T-cell (primary cell): ENCODE results near the gene TUB. TPM values are rescaled to one million over a fixed set of nuclear protein-coding genes. Genes with fewer than 3 reads are reported as not detected.

Experiments used
- ATAC-seq, 4 experiments: fragments of 200-7000 bp in 3 of 4; fragments of 150-1000 bp in 1 of 4; cut with Tn5 transposase; replicated peaks in 1 of 4; 1 replicate in 3 of 4; 2 replicates in 1 of 4; pipeline ENCODE4 v1.10.0; 2021; ENCODE audit warnings: moderate library complexity in 3 of 4, mild to moderate bottlenecking in 2 of 4, moderate number of reproducible peaks in 1 of 4
- CTCF ChIA-PET, 2 donors: fragments of 300-600 bp; sonication (Branson Sonifier 250); formaldehyde crosslinking; loops; one replicate each; lab custom pipeline; 2022; ENCODE audit warnings: antibody characterized with exemption in 2 of 2; lab: Charles Lee
- POLR2A ChIA-PET, 2 donors: fragments of 300-600 bp; sonication (Branson Sonifier 250); formaldehyde crosslinking; loops; one replicate each; lab custom pipeline; 2022; ENCODE audit warnings: antibody characterized with exemption in 2 of 2; lab: Charles Lee
- DNase-seq, 35 experiments: peaks; one replicate each; pipeline versions ENCODE4 v3.0.0 to v3.0.0-alpha.2; 2013 to 2023
- H3K27ac ChIP-seq: one replicate; pipeline ENCODE4 v1.5.1; 2013; ENCODE audit warnings: low read length
- H3K27me3 ChIP-seq, 2 experiments: replicated peaks in 1 of 2; 1 replicate in 1 of 2; 2 replicates in 1 of 2; pipeline versions ENCODE4 v1.6.1 to v1.7.0; 2013; ENCODE audit warnings: low read length in 1 of 2, mixed read lengths in 1 of 2; ENCODE audit not compliant: control insufficient read depth in 2 of 2, insufficient read depth in 2 of 2; ENCODE audit errors: extremely low read depth in 1 of 2
- H3K36me3 ChIP-seq, 2 donors: 1 replicate in 1 of 2; 2 replicates in 1 of 2; pipeline versions ENCODE4 v1.6.1 to v1.7.0; 2013; ENCODE audit warnings: low read length in 1 of 2; ENCODE audit not compliant: control insufficient read depth in 2 of 2, insufficient read depth in 1 of 2; ENCODE audit errors: extremely low read depth in 1 of 2
- H3K4me1 ChIP-seq, 2 experiments: 1 replicate in 1 of 2; 2 replicates in 1 of 2; pipeline versions ENCODE4 v1.6.1 to v1.7.0; 2013; ENCODE audit warnings: low read length in 2 of 2, mixed read lengths in 1 of 2; ENCODE audit not compliant: insufficient read depth in 2 of 2, control insufficient read depth in 1 of 2; ENCODE audit errors: extremely low read depth in 1 of 2
- H3K4me3 ChIP-seq, 2 donors: 1 replicate in 1 of 2; 2 replicates in 1 of 2; pipeline versions ENCODE4 v1.5.1 to v1.7.0; 2013; ENCODE audit warnings: mild to moderate bottlenecking in 2 of 2, low read length in 1 of 2, moderate library complexity in 1 of 2; ENCODE audit not compliant: control insufficient read depth in 1 of 2; ENCODE audit errors: extremely low read depth in 1 of 2
- H3K9me3 ChIP-seq: 2 replicates; pipeline ENCODE4 v1.7.0; 2013
- H3K27ac Mint-ChIP-seq, 2 donors: one replicate each; pipeline ENCODE4 v1.8.0; 2020 to 2021; ENCODE audit warnings: mild to moderate bottlenecking in 2 of 2, mixed read lengths in 2 of 2
- H3K27me3 Mint-ChIP-seq, 2 donors: one replicate each; pipeline ENCODE4 v1.8.0; 2021 to 2022; ENCODE audit warnings: mixed read lengths in 2 of 2
- H3K36me3 Mint-ChIP-seq: one replicate; pipeline ENCODE4 v1.8.0; 2021; ENCODE audit warnings: mixed read lengths
- H3K4me1 Mint-ChIP-seq, 3 donors: one replicate each; pipeline ENCODE4 v1.8.0; 2020 to 2022; ENCODE audit warnings: mixed read lengths in 3 of 3, mild to moderate bottlenecking in 1 of 3
- H3K4me3 Mint-ChIP-seq, 3 donors: one replicate each; pipeline ENCODE4 v1.8.0; 2020 to 2022; ENCODE audit warnings: mild to moderate bottlenecking in 3 of 3, mixed read lengths in 3 of 3, moderate library complexity in 3 of 3
- H3K9me3 Mint-ChIP-seq, 3 donors: one replicate each; pipeline ENCODE4 v1.8.0; 2020 to 2022; ENCODE audit warnings: mixed read lengths in 3 of 3
- WGBS: methylation state at CpG from one replicate; pipeline ENCODE4 v1.1.5; 2013; ENCODE audit warnings: missing lambda C conversion rate; ENCODE audit not compliant: insufficient coverage; 5-methylcytosine and 5-hydroxymethylcytosine counted together
- total RNA-seq, 35 experiments: library from RNA in 6 of 35; stranded (reverse) in 6 of 35; fragments of 120-200 nt in 1 of 35; gene quantifications; one replicate each; pipeline versions ENCODE4 v1.2.1 to v1.2.4 and lab custom pipeline; 2013 to 2026

TUB gene
- total RNA-seq, 5 donors from 2014 or later (not counting 1 experiment from before 2014, with no cell fraction given), result 0.05 to 0.33 (median 0.19) TPM

- H3K27me3 ChIP-seq, result peaks cover 0 to 8% of the 10 kb centered on the region in 2 experiments
- peaks cover 0 to 31% of the 10 kb centered on the region in 2 donors for H3K36me3 ChIP-seq
- H3K9me3 Mint-ChIP-seq, result peaks cover under 1 to 4% (median 3%) of the 10 kb centered on the region in 3 donors
- ChIA-PET CTCF (interaction anchor here in 1 of 2 donors (1.2 kb wide), 1 partner anchor 10 kb away, joined by 7 read pairs; no protein-coding TSS in a partner anchor), POLR2A (no interaction called here)
- peaks cover 0 to under 1% of the 10 kb centered on the region in 2 donors for H3K27me3 Mint-ChIP-seq
- no peak overlapping the region for H3K4me3 ChIP-seq
- DNase-seq (no peak), ATAC-seq (no peak)
- H3K4me1 ChIP-seq, result no peaks in the 10 kb centered on the region
- H3K27ac Mint-ChIP-seq, result no peak overlapping the region
- no peaks in the 10 kb centered on the region for H3K9me3 ChIP-seq
- H3K27ac ChIP-seq, result no peak overlapping the region
- no peak overlapping the region for H3K4me3 Mint-ChIP-seq
- no peaks in the 10 kb centered on the region for H3K4me1 Mint-ChIP-seq
- peaks cover 24% of the 10 kb centered on the region for H3K36me3 Mint-ChIP-seq
Measured at GRCh38 chr11:8109675-8110074, 28.7 kb downstream of the TUB start.

- Histone ChIP-seq H3K4me3 (no peak overlapping the region), H3K4me1 (no peaks in the 10 kb centered on the region), H3K9me3 (no peaks in the 10 kb centered on the region), H3K27ac (no peak overlapping the region), H3K36me3 (peaks cover 0 to 31% of the 10 kb centered on the region in 2 donors), H3K27me3 (peaks cover 0 to 8% of the 10 kb centered on the region in 2 experiments)
- peaks cover 6 to 9% (median 8%) of the 10 kb centered on the region in 3 donors for H3K9me3 Mint-ChIP-seq
- peaks cover 0 to 4% of the 10 kb centered on the region in 2 donors for H3K27me3 Mint-ChIP-seq
- no peak overlapping the region for H3K4me3 Mint-ChIP-seq
- H3K4me1 Mint-ChIP-seq, result no peaks in the 10 kb centered on the region
- peaks cover 29% of the 10 kb centered on the region for H3K36me3 Mint-ChIP-seq
- POLR2A ChIA-PET, result no interaction called here
- CTCF ChIA-PET, result interaction anchor here in 1 of 2 donors (1.2 kb wide), 1 partner anchor 11 kb away, joined by 7 read pairs; no protein-coding TSS in a partner anchor
- WGBS, result 81% methylated on average over 4 of the region's 4 CpGs
- ATAC-seq, result no peak
- no peak overlapping the region for H3K27ac Mint-ChIP-seq
- DNase-seq, result no peak
Measured at GRCh38 chr11:8110396-8110795, 29.4 kb downstream of the TUB start.

- Histone ChIP-seq H3K4me1 (no peaks in the 10 kb centered on the region), H3K4me3 (no peak overlapping the region), H3K9me3 (no peaks in the 10 kb centered on the region), H3K27ac (no peak overlapping the region), H3K36me3 (peaks cover 0 to 30% of the 10 kb centered on the region in 2 donors), H3K27me3 (peaks cover 0 to 8% of the 10 kb centered on the region in 2 experiments)
- peaks cover 0 to 4% of the 10 kb centered on the region in 2 donors for H3K27me3 Mint-ChIP-seq
- no peak for DNase-seq
- no peaks in the 10 kb centered on the region for H3K4me1 Mint-ChIP-seq
- no peak overlapping the region for H3K27ac Mint-ChIP-seq
- H3K4me3 Mint-ChIP-seq, result no peak overlapping the region
- ChIA-PET POLR2A (no interaction called here), CTCF (interaction anchor here in 1 of 2 donors (1.5 kb wide), 1 partner anchor 12 kb away, joined by 4 read pairs; no protein-coding TSS in a partner anchor)
- peaks cover 40% of the 10 kb centered on the region for H3K36me3 Mint-ChIP-seq
- no peak for ATAC-seq
- peaks cover 6 to 9% (median 8%) of the 10 kb centered on the region in 3 donors for H3K9me3 Mint-ChIP-seq
- 98% methylated on average over 6 of the region's 8 CpGs for WGBS
Measured at GRCh38 chr11:8111636-8112035, 30.6 kb downstream of the TUB start.

GRCh38 chr11:8122173-8122764 lies 41.3 kb downstream of the TUB start:
- H3K4me3 ChIP-seq, result no peak overlapping the region
- WGBS, result no CpG with 5 or more reads among the region's 1 CpG
- no peaks in the 10 kb centered on the region for H3K9me3 ChIP-seq
- no peak overlapping the region for H3K27ac Mint-ChIP-seq
- H3K27me3 Mint-ChIP-seq, result no peaks in the 10 kb centered on the region
- H3K4me1 ChIP-seq, result no peaks in the 10 kb centered on the region
- H3K27me3 ChIP-seq, result no peaks in the 10 kb centered on the region
- peaks cover 0 to 11% (median 5%) of the 10 kb centered on the region in 3 donors for H3K9me3 Mint-ChIP-seq
- no peak overlapping the region for H3K4me3 Mint-ChIP-seq
- H3K27ac ChIP-seq, result no peak overlapping the region
- DNase-seq (no peak), ATAC-seq (no peak)
- no peaks in the 10 kb centered on the region for H3K4me1 Mint-ChIP-seq
- H3K36me3 Mint-ChIP-seq, result peaks cover 28% of the 10 kb centered on the region
- ChIA-PET CTCF (no interaction called here), POLR2A (no interaction called here)
- H3K36me3 ChIP-seq, result no peaks in the 10 kb centered on the region

- Histone ChIP-seq H3K36me3 (no peaks in the 10 kb centered on the region), H3K4me3 (no peak overlapping the region), H3K27me3 (no peaks in the 10 kb centered on the region), H3K4me1 (no peaks in the 10 kb centered on the region), H3K9me3 (no peaks in the 10 kb centered on the region), H3K27ac (no peak overlapping the region)
- ATAC-seq (no peak), DNase-seq (no peak)
- H3K36me3 Mint-ChIP-seq, result peaks cover 15% of the 10 kb centered on the region
- CTCF ChIA-PET, result no interaction called here
- H3K4me1 Mint-ChIP-seq, result no peaks in the 10 kb centered on the region
- H3K4me3 Mint-ChIP-seq, result no peak overlapping the region
- H3K27me3 Mint-ChIP-seq, result no peaks in the 10 kb centered on the region
- no peaks in the 10 kb centered on the region for H3K9me3 Mint-ChIP-seq
- H3K27ac Mint-ChIP-seq, result no peak overlapping the region
- POLR2A ChIA-PET, result no interaction called here
- no CpG with 5 or more reads among the region's 8 CpGs for WGBS
Measured at GRCh38 chr11:8126649-8127289, 45.8 kb downstream of the TUB start.

- Histone ChIP-seq H3K4me1 (no peaks in the 10 kb centered on the region), H3K9me3 (no peaks in the 10 kb centered on the region), H3K27me3 (no peaks in the 10 kb centered on the region), H3K4me3 (no peak overlapping the region), H3K27ac (no peak overlapping the region), H3K36me3 (no peaks in the 10 kb centered on the region)
- ChIA-PET POLR2A (no interaction called here), CTCF (no interaction called here)
- H3K4me1 Mint-ChIP-seq, result no peaks in the 10 kb centered on the region
- H3K27me3 Mint-ChIP-seq, result no peaks in the 10 kb centered on the region
- WGBS, result no CpG with 5 or more reads among the region's 2 CpGs
- peaks cover 13% of the 10 kb centered on the region for H3K36me3 Mint-ChIP-seq
- ATAC-seq (no peak), DNase-seq (no peak)
- H3K4me3 Mint-ChIP-seq, result no peak overlapping the region
- H3K9me3 Mint-ChIP-seq, result no peaks in the 10 kb centered on the region
- H3K27ac Mint-ChIP-seq, result no peak overlapping the region
Measured at GRCh38 chr11:8127447-8127846, 46.4 kb downstream of the TUB start.
